Keratinocyte (primary cell): ENCODE measurements around the gene UNK. TPM values are rescaled to one million over a fixed set of nuclear protein-coding genes. Genes with fewer than 3 reads are reported as not detected.

Source experiments
- DNase-seq: peaks from one replicate; pipeline ENCODE4 v3.0.0-alpha.2; 2011; ENCODE audit warnings: low read depth, missing footprints, low spot score
- FAIRE-seq: peaks from 2 replicates; lab custom pipeline; 2011; peaks lifted over from hg19 to GRCh38; lab: Jason Lieb, UNC
- H2AFZ ChIP-seq: 2 replicates; pipeline ENCODE4 v1.6.0; 2012; ENCODE audit warnings: low read length, control low read depth, inconsistent platforms; ENCODE audit not compliant: control insufficient read depth
- H3K27ac ChIP-seq: 2 replicates; pipeline ENCODE4 v1.5.1; 2011; ENCODE audit warnings: low read length; ENCODE audit not compliant: control insufficient read depth, insufficient read depth
- H3K27me3 ChIP-seq: 3 replicates; pipeline ENCODE4 v1.6.0; 2011; ENCODE audit warnings: low read length; ENCODE audit not compliant: control insufficient read depth, insufficient read depth; ENCODE audit errors: extremely low read depth
- H3K36me3 ChIP-seq, 2 experiments: 2 replicates in 1 of 2; 3 replicates in 1 of 2; pipeline ENCODE4 v1.5.1; 2011; ENCODE audit warnings: low read length in 2 of 2, mild to moderate bottlenecking in 1 of 2; ENCODE audit not compliant: control insufficient read depth in 2 of 2, insufficient read depth in 2 of 2; ENCODE audit errors: extremely low read depth in 1 of 2
- H3K4me1 ChIP-seq: 3 replicates; pipeline ENCODE4 v1.5.1; 2011; ENCODE audit warnings: low read length; ENCODE audit not compliant: control insufficient read depth, insufficient read depth; ENCODE audit errors: extremely low read depth
- H3K4me2 ChIP-seq: 3 replicates; pipeline ENCODE4 v1.6.0; 2011; ENCODE audit warnings: low read depth, low read length; ENCODE audit not compliant: control insufficient read depth, insufficient read depth; ENCODE audit errors: extremely low read depth
- H3K4me3 ChIP-seq, 3 experiments: fragments of 200-600 bp in 1 of 3; sonication (generic) in 1 of 3; 2 replicates in 2 of 3; 3 replicates in 1 of 3; pipeline ENCODE4 v1.5.1; 2011 to 2016; ENCODE audit warnings: low read length in 3 of 3, mild to moderate bottlenecking in 3 of 3, control low read depth in 2 of 3, inconsistent platforms in 1 of 3, low read depth in 1 of 3, mixed read lengths in 1 of 3, mixed run types in 1 of 3, moderate library complexity in 1 of 3; ENCODE audit not compliant: control insufficient read depth in 2 of 3, insufficient read depth in 2 of 3; ENCODE audit errors: extremely low read depth in 1 of 3
- H3K79me2 ChIP-seq: 2 replicates; pipeline ENCODE4 v1.6.0; 2012; ENCODE audit warnings: low read length; ENCODE audit not compliant: control insufficient read depth, insufficient read depth
- H3K9ac ChIP-seq: 3 replicates; pipeline ENCODE4 v1.6.0; 2011; ENCODE audit warnings: low read length; ENCODE audit not compliant: control insufficient read depth, insufficient read depth; ENCODE audit errors: extremely low read depth
- H3K9me1 ChIP-seq: 3 replicates; pipeline ENCODE4 v1.6.0; 2011; ENCODE audit warnings: low read length; ENCODE audit not compliant: control insufficient read depth, insufficient read depth; ENCODE audit errors: extremely low read depth
- H3K9me3 ChIP-seq: 2 replicates; pipeline ENCODE4 v1.5.1; 2012; ENCODE audit warnings: low read depth, low read length; ENCODE audit not compliant: control insufficient read depth
- H4K20me1 ChIP-seq: 3 replicates; pipeline ENCODE4 v1.6.0; 2011; ENCODE audit warnings: low read length; ENCODE audit not compliant: control insufficient read depth, insufficient read depth; ENCODE audit errors: extremely low read depth
- CTCF ChIP-seq, 3 experiments: IDR thresholded peaks in 1 of 3; conservative IDR thresholded peaks in 1 of 3; optimal IDR thresholded peaks in 1 of 3; 2 replicates in 2 of 3; 3 replicates in 1 of 3; pipeline versions ENCODE3 to v1.5.1; 2011; ENCODE audit warnings: low read length in 3 of 3, mild to moderate bottlenecking in 3 of 3, moderate library complexity in 2 of 3, control low read depth in 1 of 3, inconsistent platforms in 1 of 3; ENCODE audit not compliant: insufficient read depth in 2 of 3; ENCODE audit errors: extremely low read depth in 1 of 3
- EZH2 ChIP-seq: IDR thresholded peaks from one replicate; pipeline ENCODE4 v1.6.1; 2012; ENCODE audit warnings: inconsistent platforms, mild to moderate bottlenecking, low read length, moderate library complexity
- dilution Hi-C: fragments of 300-500 bp; cut with MboI; formaldehyde crosslinking; loops from one replicate; pipeline ENCODE4 v1.7.0; 2020; ENCODE audit warnings: low sequenced_read_pairs; ENCODE audit not compliant: extremely low pct_ligation_motif_present
- polyA plus RNA-seq, 5 experiments: library from polyadenylated mRNA; depleted of rRNA in 3 of 5; stranded (reverse) in 3 of 5; stranded (forward) in 1 of 5; unstranded in 1 of 5; fragments of >200 nt; gene quantifications; 1 replicate in 1 of 5; 2 replicates in 3 of 5; 3 replicates in 1 of 5; pipeline versions ENCODE4 v1.2.1 to v1.2.3, GENCODE V29; 2011 to 2012; ENCODE audit warnings: missing spikeins in 2 of 5, low read depth in 1 of 5, low replicate concordance in 1 of 5

Gene UNK
- polyA plus RNA-seq, 1 donor (not counting 4 experiments of a cell fraction or from before 2014, with no cell fraction given): 13.0 TPM

- Histone ChIP-seq H3K36me3 (no peaks in the 10 kb centered on the region), H3K9ac (no peak overlapping the region), H3K79me2 (no peaks in the 10 kb centered on the region), H4K20me1 (no peaks in the 10 kb centered on the region), H3K27me3 (no peaks in the 10 kb centered on the region), H3K9me1 (no peaks in the 10 kb centered on the region), H2AFZ (no peak overlapping the region), H3K4me1 (no peaks in the 10 kb centered on the region), H3K9me3 (no peaks in the 10 kb centered on the region), H3K27ac (no peak overlapping the region), H3K4me3 (no peak overlapping the region), H3K4me2 (no peak overlapping the region)
- no peak for DNase-seq
- TF ChIP-seq EZH2 (no peak), CTCF (optimal IDR thresholded peaks at IDR 0.05 in 1 of 3, IDR thresholded peaks at IDR 0.05 in 1 of 3, conservative IDR thresholded peaks at IDR 0.05 in 1 of 3; ENCODE audit: extremely low read depth in 1 of 3, insufficient read depth in 2 of 3, low read length in 3 of 3) (no peak)
- FAIRE-seq: no peak
- dilution Hi-C loops: no loop called here
These were observed 53.3 kb downstream of the UNK start for GRCh38 chr17:75837899-75838298.

GRCh38 chr17:75838410-75838809, 53.8 kb downstream of the UNK start:
- Histone ChIP-seq H3K9me1 (no peaks in the 10 kb centered on the region), H3K4me2 (no peak overlapping the region), H3K27ac (no peak overlapping the region), H3K27me3 (no peaks in the 10 kb centered on the region), H3K9ac (no peak overlapping the region), H3K36me3 (no peaks in the 10 kb centered on the region), H3K4me3 (no peak overlapping the region), H3K9me3 (no peaks in the 10 kb centered on the region), H3K79me2 (no peaks in the 10 kb centered on the region), H4K20me1 (no peaks in the 10 kb centered on the region), H3K4me1 (no peaks in the 10 kb centered on the region), H2AFZ (no peak overlapping the region)
- no peak for FAIRE-seq
- dilution Hi-C loops: no loop called here
- TF ChIP-seq EZH2 (no peak), CTCF (optimal IDR thresholded peaks at IDR 0.05 in 1 of 3, IDR thresholded peaks at IDR 0.05 in 1 of 3, conservative IDR thresholded peaks at IDR 0.05 in 1 of 3; ENCODE audit: extremely low read depth in 1 of 3, insufficient read depth in 2 of 3, low read length in 3 of 3) (no peak)
- DNase-seq: no peak
